ENCODE results near the gene TMEM203. TPM values are rescaled to one million over a fixed set of nuclear protein-coding genes. Genes with fewer than 3 reads are reported as not detected.
A peak's percentile ranks its signal among the peaks of the same experiment; 100 is the strongest.
"Not testable (repeated sequence)": the region's sequence is repeated elsewhere in the genome, so short reads cannot be mapped to it uniquely, and the experiment has no call there.

Gene TMEM203
- total RNA-seq, 1 donor from 2014 or later: 33.0 TPM

GRCh38 chr9:137241490-137242268 lies 36.2 kb upstream of the TMEM203 start:
- no peak for TF ChIP-seq CTCF (IDR thresholded peaks at IDR 0.05; ENCODE audit: unreplicated experiment)
- Mint-ChIP-seq H3K4me3 (peak overlapping the region; percentile 89), H3K36me3 (peaks cover 12% of the 10 kb centered on the region), H3K9me3 (no peaks in the 10 kb centered on the region), H3K4me1 (peaks cover 24% of the 10 kb centered on the region), H3K27ac (peak overlapping the region; percentile 73), H3K27me3 (ENCODE audit: low read depth) (no peaks in the 10 kb centered on the region)
- peak in 1 of 2 experiments; percentile 54 for DNase-seq (ENCODE audit: low spot score in 2 of 2, unreplicated experiment in 2 of 2)

GRCh38 chr9:137240841-137241489 lies 35.5 kb upstream of the TMEM203 start, which contains the start of gene TUBB4B:
Gene TUBB4B (plus strand): TSS chr9:137241287. CDS start chr9:137241361, 74 bp downstream.
- no peak for TF ChIP-seq CTCF (IDR thresholded peaks at IDR 0.05; ENCODE audit: unreplicated experiment)
- peaks cover 25% of the 10 kb centered on the region for H3K4me1 Mint-ChIP-seq
- no peaks in the 10 kb centered on the region for H3K27me3 Mint-ChIP-seq (ENCODE audit: low read depth)
- H3K4me3 Mint-ChIP-seq: peak within 1 kb of the TSS; percentile 89
- H3K36me3 Mint-ChIP-seq: peaks cover 12% of the 10 kb centered on the region
- peak; percentile 97 to 99 for DNase-seq (ENCODE audit: low spot score in 2 of 2, unreplicated experiment in 2 of 2)
- H3K9me3 Mint-ChIP-seq: no peaks in the 10 kb centered on the region
- peak within 1 kb of the TSS; percentile 96 for H3K27ac Mint-ChIP-seq

GRCh38 chr9:137240318-137240840 lies 34.9 kb upstream of the TMEM203 start:
- Mint-ChIP-seq H3K4me1 (peaks cover 26% of the 10 kb centered on the region), H3K27ac (peak overlapping the region; percentile 84), H3K36me3 (peaks cover 12% of the 10 kb centered on the region), H3K27me3 (ENCODE audit: low read depth) (no peaks in the 10 kb centered on the region), H3K9me3 (no peaks in the 10 kb centered on the region), H3K4me3 (peak overlapping the region; percentile 65)
- peak; percentile 50 to 72 for DNase-seq (ENCODE audit: low spot score in 2 of 2, unreplicated experiment in 2 of 2)
- TF ChIP-seq CTCF (IDR thresholded peaks at IDR 0.05; ENCODE audit: unreplicated experiment): no peak

GRCh38 chr9:137239541-137240200 lies 34.2 kb upstream of the TMEM203 start:
- not testable (repeated sequence) for H3K9me3 Mint-ChIP-seq; DNase-seq (ENCODE audit: low spot score in 2 of 2, unreplicated experiment in 2 of 2); H3K27me3 Mint-ChIP-seq (ENCODE audit: low read depth)
- peak overlapping the region; percentile 84 for H3K27ac Mint-ChIP-seq
- peaks cover 12% of the 10 kb centered on the region for H3K36me3 Mint-ChIP-seq
- H3K4me3 Mint-ChIP-seq: peak overlapping the region; percentile 65
- H3K4me1 Mint-ChIP-seq: peaks cover 27% of the 10 kb centered on the region

- Mint-ChIP-seq H3K4me1 (peaks cover 27% of the 10 kb centered on the region), H3K9me3 (no peaks in the 10 kb centered on the region), H3K27me3 (ENCODE audit: low read depth) (no peaks in the 10 kb centered on the region), H3K36me3 (peaks cover 8% of the 10 kb centered on the region), H3K4me3 (no peak overlapping the region), H3K27ac (no peak overlapping the region)
- TF ChIP-seq CTCF (IDR thresholded peaks at IDR 0.05; ENCODE audit: unreplicated experiment): no peak
- DNase-seq (ENCODE audit: low spot score in 2 of 2, unreplicated experiment in 2 of 2): no peak
Observed at GRCh38 chr9:137237759-137238726, 32.6 kb upstream of the TMEM203 start.
